HUES6 (cell line): ENCODE measurements around the gene SEMA5A.
"Not testable (repeated sequence)": the region's sequence is repeated elsewhere in the genome, so short reads cannot be mapped to it uniquely, and the experiment has no call there.

Experiments
- H3K27ac ChIP-seq: 2 replicates; pipeline ENCODE4 v1.7.0; 2013; ENCODE audit warnings: low read depth, mild to moderate bottlenecking, low read length, inconsistent platforms
- H3K27me3 ChIP-seq: 2 replicates; pipeline ENCODE4 v1.6.1; 2013; ENCODE audit warnings: low read length; ENCODE audit not compliant: control insufficient read depth, insufficient read depth
- H3K36me3 ChIP-seq: 2 replicates; pipeline ENCODE4 v1.6.1; 2013; ENCODE audit warnings: low read length; ENCODE audit not compliant: control insufficient read depth, insufficient read depth
- H3K4me1 ChIP-seq: 2 replicates; pipeline ENCODE4 v1.6.1; 2013; ENCODE audit warnings: low read length; ENCODE audit not compliant: control insufficient read depth, insufficient read depth
- H3K4me3 ChIP-seq: 2 replicates; pipeline ENCODE4 v1.5.1; 2013; ENCODE audit warnings: low read depth, low read length
- H3K9ac ChIP-seq: one replicate; pipeline ENCODE4 v1.6.1; 2013; ENCODE audit warnings: mild to moderate bottlenecking, low read length
- H3K9me3 ChIP-seq: 2 replicates; pipeline ENCODE4 v1.6.1; 2013; ENCODE audit warnings: low read depth, low read length; ENCODE audit not compliant: control insufficient read depth, insufficient read depth

Gene SEMA5A

DNA sequence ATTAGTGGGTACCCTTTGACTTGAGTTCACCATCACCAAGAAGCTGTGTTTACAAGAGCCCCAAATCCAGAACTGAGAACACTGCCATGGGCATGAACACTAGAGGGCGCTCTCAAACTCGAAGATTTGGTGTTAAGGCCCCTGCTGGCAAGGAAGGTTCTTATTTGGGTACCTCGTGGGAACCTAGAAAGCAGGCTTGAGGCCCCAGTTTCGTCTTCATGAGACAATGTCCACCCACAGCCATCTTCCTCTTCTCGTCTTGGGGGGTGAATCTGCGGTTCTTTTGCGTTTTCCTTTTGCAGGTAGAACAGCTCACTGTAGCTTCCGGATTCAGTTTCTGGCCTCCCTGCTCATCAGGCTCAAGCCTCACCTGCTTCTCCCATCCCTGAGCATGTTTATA is 184.0 kb downstream of the SEMA5A start:
- Histone ChIP-seq H3K27me3 (no peaks in the 10 kb centered on the region), H3K4me3 (no peak overlapping the region), H3K9ac (no peak overlapping the region), H3K36me3 (no peaks in the 10 kb centered on the region), H3K4me1 (peaks cover 8% of the 10 kb centered on the region), H3K27ac (no peak overlapping the region), H3K9me3 (no peaks in the 10 kb centered on the region)

DNA sequence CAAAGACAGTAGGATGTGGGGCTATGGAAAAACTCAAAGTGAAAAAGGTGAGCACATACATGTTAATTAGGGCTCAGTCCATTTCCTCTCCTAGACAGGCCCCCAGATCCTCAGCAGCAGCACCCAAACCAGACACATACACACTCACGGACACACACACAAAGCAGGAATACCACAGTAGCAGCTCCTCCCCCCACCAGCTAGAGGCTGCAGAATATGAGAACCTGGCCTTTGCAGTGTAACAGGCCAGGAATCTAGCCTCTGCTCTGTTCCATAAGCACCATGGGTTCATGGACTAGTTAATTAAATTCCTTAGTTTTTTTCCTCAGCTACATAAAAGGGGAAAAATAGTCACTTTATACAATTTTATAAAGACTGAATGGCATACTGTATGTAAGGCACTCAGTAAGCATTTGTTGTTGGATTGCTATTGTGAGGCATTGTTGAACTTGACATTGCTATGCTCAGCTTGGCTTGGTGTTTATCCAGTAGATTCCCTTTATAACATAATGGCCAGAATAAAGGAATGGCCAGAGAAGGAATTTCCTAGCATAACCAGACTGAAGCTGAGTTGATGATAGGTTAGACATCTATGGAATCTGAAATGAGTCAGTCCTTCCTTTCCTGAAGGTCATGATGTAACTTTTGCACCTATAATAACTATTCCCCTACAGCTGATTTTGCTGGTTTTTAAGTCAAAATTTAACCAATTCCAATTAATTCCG is 186.8 kb downstream of the SEMA5A start:
- H3K27ac ChIP-seq = no peak overlapping the region
- H3K4me1 ChIP-seq = no peaks in the 10 kb centered on the region
- no peak overlapping the region for H3K9ac ChIP-seq
- H3K36me3 ChIP-seq = no peaks in the 10 kb centered on the region
- H3K27me3 ChIP-seq = no peaks in the 10 kb centered on the region
- H3K4me3 ChIP-seq = no peak overlapping the region
- H3K9me3 ChIP-seq = no peaks in the 10 kb centered on the region

- Histone ChIP-seq H3K9ac (no peak overlapping the region), H3K27me3 (no peaks in the 10 kb centered on the region), H3K4me1 (no peaks in the 10 kb centered on the region), H3K9me3 (no peaks in the 10 kb centered on the region), H3K4me3 (no peak overlapping the region), H3K36me3 (no peaks in the 10 kb centered on the region), H3K27ac (no peak overlapping the region)
These were observed 189.5 kb downstream of the SEMA5A start for GRCh38 chr5:9356351-9356825.

DNA sequence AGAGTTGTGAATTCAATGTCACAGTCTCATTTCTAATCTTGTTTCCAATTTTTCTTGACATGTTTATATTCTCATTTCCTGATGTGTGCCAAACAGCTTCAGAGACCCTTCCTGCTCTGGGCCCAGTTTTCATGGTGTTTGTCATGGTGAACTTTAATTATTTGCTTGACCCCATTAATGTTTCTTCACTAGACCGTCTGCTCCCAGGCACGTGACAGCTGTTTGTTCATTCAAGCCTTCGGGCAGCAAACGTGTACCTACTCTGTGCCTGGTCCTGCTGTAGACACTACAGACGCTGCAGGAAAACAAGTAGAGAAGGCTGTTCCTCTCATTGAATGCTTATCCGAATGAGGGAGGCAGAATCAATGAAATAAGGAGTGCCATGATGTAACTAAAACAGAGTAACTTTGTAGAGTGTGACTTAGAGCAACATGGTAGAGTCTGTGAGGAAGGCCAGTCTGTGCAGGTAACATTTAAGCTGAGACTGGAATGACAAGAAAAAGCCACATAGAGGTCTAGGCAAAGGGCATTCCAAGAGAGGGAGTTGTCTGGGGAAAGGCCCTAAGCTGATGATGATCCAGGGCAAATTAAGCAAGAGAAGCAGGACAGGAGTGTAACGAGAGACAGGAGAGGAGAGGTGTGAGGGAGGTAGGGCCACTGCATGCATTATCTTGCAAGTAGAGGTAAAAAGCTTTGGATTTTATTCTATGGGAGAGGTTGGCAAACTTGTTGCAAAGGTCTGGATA is 191.4 kb downstream of the SEMA5A start:
- H3K9me3 ChIP-seq = no peaks in the 10 kb centered on the region
- no peaks in the 10 kb centered on the region for H3K27me3 ChIP-seq
- no peak overlapping the region for H3K27ac ChIP-seq
- no peaks in the 10 kb centered on the region for H3K36me3 ChIP-seq
- no peak overlapping the region for H3K4me3 ChIP-seq
- H3K4me1 ChIP-seq = no peaks in the 10 kb centered on the region
- no peak overlapping the region for H3K9ac ChIP-seq

DNA sequence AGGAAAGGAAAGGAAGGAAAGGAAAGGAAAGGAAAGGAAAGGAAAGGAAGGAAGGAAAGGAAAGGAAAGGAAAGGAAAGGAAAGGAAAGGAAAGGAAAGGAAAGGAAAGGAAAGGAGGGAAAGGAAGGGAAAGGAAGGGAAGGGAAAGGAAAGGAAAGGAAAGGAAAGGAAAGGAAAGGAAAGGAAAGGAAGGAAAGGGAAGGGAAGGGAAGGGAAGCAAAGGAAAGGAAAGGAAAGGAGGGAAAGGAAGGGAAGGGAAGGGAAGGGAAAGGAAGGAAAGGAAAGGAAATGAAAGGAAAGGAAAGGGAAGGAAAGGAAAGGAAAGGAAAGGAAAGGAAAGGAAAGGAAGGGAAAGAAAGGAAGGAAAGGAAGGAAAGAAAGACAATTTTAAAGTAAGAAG is 192.8 kb downstream of the SEMA5A start:
- not testable (repeated sequence) for H3K4me1 ChIP-seq, H3K9me3 ChIP-seq

GRCh38 chr5:9351546-9351945 is 194.3 kb downstream of the SEMA5A start:
- Histone ChIP-seq H3K27me3 (no peaks in the 10 kb centered on the region), H3K36me3 (no peaks in the 10 kb centered on the region), H3K4me1 (no peaks in the 10 kb centered on the region), H3K9me3 (no peaks in the 10 kb centered on the region), H3K27ac (no peak overlapping the region), H3K4me3 (no peak overlapping the region), H3K9ac (no peak overlapping the region)

More for the DNA sequence above, 192.8 kb downstream of the SEMA5A start:
- H3K27me3 ChIP-seq, H3K36me3 ChIP-seq, H3K9ac ChIP-seq, H3K27ac ChIP-seq, H3K4me3 ChIP-seq: not testable (repeated sequence)

GRCh38 chr5:9350301-9350797 is 195.5 kb downstream of the SEMA5A start:
- Histone ChIP-seq H3K36me3 (no peaks in the 10 kb centered on the region), H3K27me3 (no peaks in the 10 kb centered on the region), H3K9me3 (no peaks in the 10 kb centered on the region), H3K4me1 (no peaks in the 10 kb centered on the region), H3K4me3 (no peak overlapping the region), H3K27ac (no peak overlapping the region), H3K9ac (no peak overlapping the region)

DNA sequence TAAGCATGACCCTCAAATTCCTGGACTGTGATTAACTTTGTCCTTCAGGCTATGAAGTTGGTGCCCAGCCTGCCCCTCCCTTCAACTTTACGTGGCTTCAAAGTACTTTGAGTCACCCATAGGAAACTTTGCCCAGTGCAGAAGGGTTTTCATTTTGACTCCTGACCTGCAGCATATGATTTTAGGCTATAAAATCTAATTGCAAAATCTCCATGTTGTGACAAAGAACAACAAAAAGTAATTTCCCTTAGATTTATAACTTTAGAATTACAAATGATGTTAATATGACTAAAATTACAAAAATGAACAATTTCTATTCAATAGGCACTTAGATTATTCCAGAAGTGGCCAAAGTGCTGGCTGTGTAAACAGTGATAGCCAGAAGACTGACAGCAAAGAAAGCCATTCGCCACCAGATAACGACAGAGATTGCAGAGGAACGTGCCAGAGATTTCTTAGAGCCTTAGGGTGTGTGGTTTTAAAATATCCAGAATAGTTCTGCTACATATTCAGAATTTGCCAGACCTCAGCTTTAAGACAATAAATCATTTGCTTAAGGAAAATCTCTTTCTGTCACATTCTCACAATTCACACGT is 197.4 kb downstream of the SEMA5A start:
- no peak overlapping the region for H3K27ac ChIP-seq
- no peak overlapping the region for H3K4me3 ChIP-seq
- no peaks in the 10 kb centered on the region for H3K9me3 ChIP-seq
- no peaks in the 10 kb centered on the region for H3K27me3 ChIP-seq
- no peaks in the 10 kb centered on the region for H3K36me3 ChIP-seq
- H3K4me1 ChIP-seq = no peaks in the 10 kb centered on the region
- H3K9ac ChIP-seq = no peak overlapping the region

DNA sequence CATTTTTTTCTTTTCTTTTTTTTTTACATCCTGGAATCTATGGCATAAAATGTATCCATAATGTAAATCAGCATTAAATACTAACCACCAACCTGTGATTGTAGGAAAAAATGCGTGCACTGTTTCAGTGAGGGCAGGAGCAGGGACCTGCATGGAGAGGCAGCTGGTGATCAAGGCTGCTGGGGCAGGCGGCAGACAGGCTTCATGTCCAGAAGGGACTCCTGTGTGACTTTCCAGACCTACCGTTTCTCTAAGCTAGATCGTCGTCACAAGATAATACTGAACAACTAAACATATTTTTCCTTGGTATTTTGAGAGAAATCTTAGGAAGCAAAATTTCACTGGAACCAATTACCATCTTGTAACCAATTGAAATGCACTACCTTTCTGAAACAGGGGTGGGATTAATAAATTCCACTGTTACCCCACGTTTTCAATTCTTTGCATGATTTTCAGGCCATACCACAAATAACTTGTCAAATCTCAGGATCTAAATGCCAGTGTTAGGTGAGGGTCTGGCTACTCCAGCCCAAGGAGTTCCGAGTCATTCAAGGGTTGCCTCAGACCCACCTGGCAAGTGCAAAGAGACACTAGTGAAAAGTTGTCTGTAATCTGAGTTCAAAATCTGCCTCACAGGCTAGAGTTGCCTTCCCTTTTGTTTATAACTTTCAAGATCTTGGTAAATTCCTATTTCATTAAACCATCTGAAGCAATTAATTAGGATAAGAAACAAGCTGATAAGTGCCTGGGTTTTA is 198.2 kb downstream of the SEMA5A start:
- H3K36me3 ChIP-seq = no peaks in the 10 kb centered on the region
- no peak overlapping the region for H3K9ac ChIP-seq
- H3K27me3 ChIP-seq = no peaks in the 10 kb centered on the region
- no peak overlapping the region for H3K27ac ChIP-seq
- no peaks in the 10 kb centered on the region for H3K4me1 ChIP-seq
- no peak overlapping the region for H3K4me3 ChIP-seq
- no peaks in the 10 kb centered on the region for H3K9me3 ChIP-seq

DNA sequence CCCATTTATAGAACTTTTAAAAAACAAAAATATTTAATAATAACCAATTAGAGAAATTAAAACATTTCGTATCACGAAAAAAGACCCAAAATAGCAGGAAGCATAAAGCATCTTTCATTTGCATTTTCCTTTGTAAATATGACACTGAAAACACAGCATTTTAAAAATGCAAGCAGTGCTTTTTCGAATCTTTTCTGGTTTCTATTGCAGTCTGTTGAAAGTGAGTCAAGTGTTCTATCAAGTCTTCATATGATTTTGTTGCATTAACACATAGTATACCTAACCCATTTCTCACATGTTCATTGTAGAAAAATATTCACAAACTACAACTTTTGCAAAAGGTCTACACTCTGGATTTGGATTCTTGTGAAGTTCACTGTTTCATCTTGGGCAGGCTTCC is 198.8 kb downstream of the SEMA5A start:
- H3K27me3 ChIP-seq = no peaks in the 10 kb centered on the region

More for the DNA sequence above, 198.8 kb downstream of the SEMA5A start:
- Histone ChIP-seq H3K9me3 (no peaks in the 10 kb centered on the region), H3K4me1 (no peaks in the 10 kb centered on the region), H3K27ac (no peak overlapping the region), H3K36me3 (no peaks in the 10 kb centered on the region), H3K9ac (no peak overlapping the region), H3K4me3 (no peak overlapping the region)
